GM21737 (cell line): Measurements from ENCODE around the gene PCDH9.
"Not testable (repeated sequence)": the region's sequence is repeated elsewhere in the genome, so short reads cannot be mapped to it uniquely, and the experiment has no call there.

ENCODE experiments used
- ATAC-seq: cut with Tn5 transposase; IDR thresholded peaks from one replicate; pipeline ENCODE4 v1.9.1; 2021; ENCODE audit warnings: mild to moderate bottlenecking, moderate library complexity; ENCODE audit not compliant: unreplicated experiment

Gene PCDH9

GRCh38 chr13:66803808-66804456 lies 426.2 kb downstream of the PCDH9 start:
- no peak for ATAC-seq

GRCh38 chr13:66803013-66803807 lies 426.9 kb downstream of the PCDH9 start:
- no peak for ATAC-seq

GRCh38 chr13:66795636-66796035 lies 434.5 kb downstream of the PCDH9 start:
- no peak for ATAC-seq

DNA sequence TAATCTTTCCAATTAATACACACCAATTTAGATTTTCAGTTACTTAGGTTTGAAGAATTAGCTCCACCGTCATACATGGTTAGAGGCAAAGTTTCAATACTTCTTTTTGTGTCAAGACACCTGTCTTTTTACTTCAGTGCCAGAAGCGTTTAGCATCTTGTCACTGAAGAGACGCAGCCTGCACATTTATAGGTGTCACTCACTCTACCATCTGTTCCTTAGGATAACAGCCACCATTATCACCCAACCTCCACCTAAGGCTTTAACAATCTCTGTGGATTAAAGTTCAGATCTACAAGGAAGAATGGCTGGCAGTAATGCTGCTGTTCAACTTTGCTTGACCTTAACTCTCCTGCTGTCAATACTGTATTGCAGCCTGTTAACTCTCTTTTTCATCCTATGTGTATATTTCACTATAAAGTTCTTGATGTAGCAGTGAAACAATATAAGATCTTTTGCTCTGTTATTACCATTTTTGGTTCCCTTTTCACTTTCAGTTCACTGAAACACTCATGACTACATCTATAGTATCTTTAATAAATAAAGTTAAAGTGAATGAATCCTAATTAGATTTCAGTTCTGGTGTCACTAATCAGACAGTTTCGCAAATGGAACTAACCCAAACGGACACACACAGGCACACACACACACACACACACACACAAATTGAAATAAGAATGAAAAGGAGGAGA lies 435.6 kb downstream of the PCDH9 start:
- peak; percentile 61 for ATAC-seq

DNA sequence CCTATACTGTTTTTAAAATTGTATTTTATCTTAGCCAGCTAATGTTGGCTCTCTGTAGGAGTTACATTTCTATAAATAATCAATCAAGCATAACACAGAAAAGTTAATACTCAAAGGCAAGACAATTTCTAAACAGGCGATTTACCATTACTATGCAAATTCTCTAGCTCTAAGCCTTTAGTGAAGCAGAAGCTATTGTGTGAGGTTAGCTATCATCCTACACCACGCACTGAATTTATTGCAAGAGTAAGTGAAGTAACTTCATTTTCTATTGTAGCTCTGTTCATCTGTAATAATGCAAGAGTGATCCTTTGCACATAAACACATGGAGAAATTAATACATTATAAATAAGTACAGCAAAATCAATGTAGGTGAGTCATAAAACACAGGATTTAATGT lies 439.3 kb downstream of the PCDH9 start:
- no peak for ATAC-seq

DNA sequence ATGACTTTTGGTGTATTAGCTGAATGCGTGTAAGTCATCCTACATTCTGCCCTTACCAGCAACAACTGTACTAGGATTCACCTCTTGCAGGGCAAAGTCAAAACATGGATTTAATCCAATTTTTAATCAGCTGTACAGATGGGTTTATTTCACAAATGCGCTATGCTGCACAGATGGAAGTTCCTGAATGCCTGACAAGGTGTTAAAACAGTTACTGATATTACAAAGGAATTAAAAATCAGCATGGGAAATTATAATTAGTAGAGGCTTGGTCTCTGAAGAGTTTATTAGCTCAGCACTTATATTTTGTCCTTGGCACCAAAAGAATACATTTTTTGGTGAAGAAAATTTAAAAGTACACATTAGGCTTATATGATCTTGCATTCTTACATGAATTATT lies 448.9 kb downstream of the PCDH9 start:
- no peak for ATAC-seq

- no peak for ATAC-seq
These were observed 449.3 kb downstream of the PCDH9 start for GRCh38 chr13:66780814-66781213.

- ATAC-seq, result no peak
These were observed 451.7 kb downstream of the PCDH9 start for GRCh38 chr13:66778461-66778860.

GRCh38 chr13:66775196-66775595 lies 454.9 kb downstream of the PCDH9 start:
- no peak for ATAC-seq

GRCh38 chr13:66774046-66774445 lies 456.1 kb downstream of the PCDH9 start:
- ATAC-seq, result no peak

DNA sequence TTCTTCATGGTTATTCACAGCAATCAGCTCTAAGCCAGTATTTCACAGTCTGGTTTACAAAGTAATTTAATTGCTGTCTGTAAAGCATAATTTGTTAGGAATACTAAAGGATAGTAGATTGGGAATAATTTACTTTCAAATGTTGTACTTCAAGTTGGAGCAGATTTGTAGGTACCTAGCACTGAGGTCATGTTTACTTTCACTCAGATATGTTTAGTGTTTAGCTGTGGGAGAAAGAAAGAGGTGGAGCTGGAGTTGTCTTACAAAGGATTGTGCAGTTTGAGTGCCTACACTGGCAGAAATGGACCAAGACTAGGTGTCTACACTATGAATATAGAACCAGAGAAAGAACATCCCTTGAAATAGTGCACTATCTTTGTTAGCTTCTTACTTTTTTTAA lies 464.6 kb downstream of the PCDH9 start:
- no peak for ATAC-seq

DNA sequence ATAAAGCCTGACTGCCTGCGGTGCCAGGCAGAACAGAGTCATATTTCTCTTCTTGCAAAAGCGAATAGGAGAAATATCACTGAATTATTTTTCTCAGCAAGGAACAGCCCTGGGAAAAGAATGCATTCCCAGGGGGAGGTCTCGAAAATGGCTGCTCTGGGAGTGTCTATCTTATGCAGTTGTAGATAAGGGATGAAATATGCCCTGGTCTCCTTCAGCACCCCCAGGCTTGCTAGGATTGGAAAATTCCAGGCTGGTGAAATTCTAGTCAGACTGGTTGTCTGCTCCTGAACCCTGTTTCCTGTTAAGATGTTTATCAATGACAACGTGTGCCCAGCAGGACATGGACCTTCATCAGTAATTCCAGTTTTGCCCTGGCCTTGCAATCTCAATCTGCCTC lies 469.5 kb downstream of the PCDH9 start:
- not testable (repeated sequence) for ATAC-seq

DNA sequence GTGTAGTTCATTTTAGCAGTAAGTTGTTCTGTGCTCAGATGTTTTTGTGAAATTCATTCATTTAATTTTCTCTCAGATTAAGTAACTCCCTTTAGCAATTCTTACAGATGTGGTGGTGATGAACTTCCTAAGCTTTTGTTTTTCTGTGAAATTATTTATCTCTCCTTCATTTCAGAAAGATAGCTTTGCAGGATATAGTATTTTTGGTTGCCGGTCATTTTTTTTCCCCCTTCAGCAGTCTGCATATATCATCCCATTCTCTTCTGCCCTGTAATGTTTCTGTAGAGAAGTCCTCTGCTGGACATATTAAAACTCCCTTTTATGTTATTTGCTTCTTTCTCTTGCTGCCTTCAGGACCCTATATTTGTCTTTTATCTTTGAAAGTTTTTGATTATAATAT lies 470.2 kb downstream of the PCDH9 start:
- no peak for ATAC-seq

GRCh38 chr13:66751691-66752090 lies 478.4 kb downstream of the PCDH9 start:
- no peak for ATAC-seq

GRCh38 chr13:66748712-66749111 lies 481.4 kb downstream of the PCDH9 start:
- no peak for ATAC-seq

GRCh38 chr13:66745307-66745706 lies 484.8 kb downstream of the PCDH9 start:
- no peak for ATAC-seq

DNA sequence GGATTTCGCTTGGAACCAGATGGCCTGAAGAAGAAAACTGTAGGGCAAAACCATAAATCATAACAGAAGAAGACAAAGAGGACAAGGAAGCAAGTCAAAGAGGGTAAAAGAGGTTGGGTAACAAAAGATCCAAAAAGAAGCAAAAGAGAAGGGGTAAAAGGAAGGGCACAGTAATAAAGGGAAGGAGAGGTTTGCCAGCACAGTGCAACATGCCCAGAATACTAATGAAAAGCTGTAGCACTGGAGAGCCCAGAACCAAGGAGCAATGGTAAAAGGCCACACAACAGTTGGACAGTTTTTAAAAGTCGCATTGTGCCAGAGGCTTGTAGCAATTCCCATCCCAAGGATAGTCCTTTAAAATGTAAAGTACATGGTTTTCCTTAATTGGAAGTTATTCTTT lies 506.6 kb downstream of the PCDH9 start:
- no peak for ATAC-seq

GRCh38 chr13:66716538-66716937 lies 513.6 kb downstream of the PCDH9 start:
- no peak for ATAC-seq

DNA sequence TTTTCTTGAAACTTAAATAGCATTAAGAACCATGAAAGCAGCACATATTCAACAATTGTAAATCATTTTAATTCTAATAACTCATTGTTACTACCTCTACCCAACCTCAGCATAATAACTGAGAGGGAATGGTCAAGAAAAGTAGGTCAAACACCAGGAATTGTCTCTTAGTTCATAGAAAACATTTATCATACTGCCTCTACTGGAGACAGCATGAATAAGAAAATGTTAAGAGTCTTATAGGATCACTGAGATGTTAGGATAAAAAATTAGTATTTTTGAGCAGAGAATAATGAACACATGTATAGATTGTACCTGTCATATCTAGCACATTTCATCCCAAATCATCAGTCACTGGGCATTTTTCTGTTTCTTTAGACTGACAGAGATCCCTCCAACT lies 515.3 kb downstream of the PCDH9 start:
- no peak for ATAC-seq

DNA sequence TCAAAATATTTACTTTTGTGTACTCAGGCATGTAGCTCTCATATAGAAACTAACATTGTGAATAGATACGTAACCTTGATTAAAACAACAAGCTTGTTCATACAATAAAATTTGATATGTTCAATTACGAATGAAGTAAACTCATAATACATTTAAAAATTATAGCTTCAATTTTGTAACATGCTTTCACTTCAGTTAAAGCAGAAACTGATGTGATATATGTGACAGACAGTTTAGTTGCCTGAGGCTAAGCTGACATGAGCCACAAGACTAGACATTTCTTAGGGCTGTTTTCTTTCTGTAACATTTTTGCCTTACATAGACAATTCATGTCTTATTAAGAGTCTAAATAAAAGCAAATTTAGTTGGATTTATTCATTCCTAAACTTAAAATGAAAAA lies 526.0 kb downstream of the PCDH9 start:
- no peak for ATAC-seq

DNA sequence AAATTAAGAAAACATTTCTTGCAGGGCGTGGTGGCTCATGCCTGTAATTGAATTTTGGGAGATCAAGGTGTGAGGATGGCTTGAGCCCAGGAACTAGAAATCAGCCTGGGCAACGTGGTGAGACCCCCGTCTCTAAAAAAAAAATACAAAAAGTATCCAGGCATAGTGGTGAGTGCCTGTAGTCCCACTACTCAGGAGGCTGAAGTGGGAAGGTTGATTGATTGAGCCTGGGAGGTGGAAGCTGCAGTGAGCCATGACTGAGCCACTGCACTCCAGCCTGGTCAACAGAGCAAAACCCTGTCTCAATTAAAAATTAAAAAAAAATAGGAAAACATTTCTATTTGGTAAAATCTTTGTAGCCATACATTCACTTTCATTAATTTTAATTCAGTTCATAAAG lies 526.5 kb downstream of the PCDH9 start:
- ATAC-seq, result no peak

- no peak for ATAC-seq
These were observed 530.0 kb downstream of the PCDH9 start for GRCh38 chr13:66700117-66700601.
